NCI-H2107 (cell line): ENCODE results near the gene FBXL20.
"Not testable (repeated sequence)": the region's sequence is repeated elsewhere in the genome, so short reads cannot be mapped to it uniquely, and the experiment has no call there.

Source experiments
- DNase-seq: peaks from one replicate; lab custom pipeline; 2025; lab: John Stamatoyannopoulos, UW

The FBXL20 gene

DNA sequence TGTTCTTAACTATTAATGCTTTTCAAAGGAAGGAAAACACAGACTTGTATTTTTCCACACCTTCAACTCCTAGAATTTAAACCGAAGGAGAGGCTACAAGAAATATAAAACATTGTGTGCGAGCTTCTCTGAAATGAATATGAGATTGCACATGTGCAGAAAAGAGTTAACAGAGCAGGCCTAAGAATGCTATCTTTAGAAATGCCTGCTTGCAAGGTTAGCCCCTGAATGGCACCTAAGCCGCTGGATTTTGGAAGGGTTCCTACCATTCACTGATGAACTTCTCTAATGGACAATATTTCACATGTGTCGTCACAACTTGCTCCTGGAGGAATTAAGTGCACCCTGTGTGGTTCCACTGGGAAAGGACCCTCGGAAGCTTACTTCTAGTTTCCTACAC is 69.3 kb downstream of the FBXL20 start:
- no peak for DNase-seq

DNA sequence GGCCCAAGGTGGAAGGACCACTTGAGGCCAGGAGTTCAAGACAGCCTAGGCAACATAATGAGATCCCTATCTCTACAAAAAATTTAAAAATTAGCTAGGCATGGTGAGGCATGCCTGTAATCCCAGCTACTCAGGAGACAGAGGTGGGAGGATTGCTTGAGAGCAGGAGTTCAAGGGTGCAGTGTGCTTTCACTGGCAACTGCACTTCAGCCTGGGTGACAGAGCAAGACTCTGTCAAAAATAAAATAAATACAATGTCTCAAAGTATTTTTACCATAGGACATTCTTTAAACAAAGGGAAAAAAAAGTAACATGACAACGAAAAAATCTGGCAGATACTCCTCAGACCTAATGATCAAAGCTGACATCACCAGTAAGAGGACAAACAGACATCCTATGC is 72.6 kb downstream of the FBXL20 start:
- no peak for DNase-seq

DNA sequence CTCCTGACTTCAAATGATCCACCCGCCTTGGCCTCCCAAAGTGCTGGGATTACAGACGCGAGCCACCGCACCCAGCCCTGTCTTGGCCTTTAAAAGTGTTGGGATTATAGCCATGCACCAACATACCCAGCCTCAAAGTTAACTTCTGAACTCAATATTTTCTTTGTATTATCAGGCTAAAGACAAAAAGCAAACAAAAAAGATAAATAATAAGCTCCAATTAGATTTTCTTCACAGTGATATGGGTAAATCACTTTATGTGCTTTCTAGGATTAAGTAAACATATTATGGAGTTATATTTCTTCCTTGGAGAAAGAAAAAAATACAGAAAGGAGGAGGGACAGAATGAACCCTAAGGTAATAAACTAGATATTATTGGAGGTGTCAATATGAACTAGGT is 74.3 kb downstream of the FBXL20 start:
- no peak for DNase-seq

DNA sequence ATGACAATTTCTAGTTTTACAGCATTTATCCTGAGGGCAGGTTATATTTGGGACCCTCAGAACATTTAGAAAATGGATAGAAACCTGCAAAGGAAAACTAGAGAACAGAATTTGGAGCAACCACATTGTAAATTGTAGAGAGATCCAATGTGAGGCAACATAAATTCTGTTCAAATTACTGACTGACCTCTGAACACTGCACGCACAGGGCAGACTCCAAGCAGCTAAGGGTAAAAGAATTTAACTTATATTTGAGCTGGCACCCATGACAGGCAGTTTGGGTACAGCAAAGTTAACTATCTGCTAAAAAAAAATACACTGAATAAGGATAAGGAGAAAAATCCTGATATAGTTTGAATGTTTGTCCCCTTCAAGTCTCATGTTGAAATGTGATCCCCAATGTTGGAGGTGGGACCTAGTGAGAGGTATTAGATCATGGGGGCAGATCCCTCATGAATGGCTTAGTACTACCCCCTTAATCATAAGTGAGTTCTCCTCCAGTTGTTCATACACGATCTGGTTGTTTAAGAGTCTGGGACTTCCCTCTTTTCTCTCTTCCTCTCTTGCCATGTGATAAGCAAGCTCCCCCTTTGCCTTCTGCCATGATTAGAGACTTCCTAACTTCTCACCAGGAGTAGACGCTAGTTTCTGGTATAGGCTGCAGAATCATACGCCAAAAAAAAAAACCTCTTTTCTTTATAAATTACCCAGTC is 75.7 kb downstream of the FBXL20 start:
- no peak for DNase-seq

DNA sequence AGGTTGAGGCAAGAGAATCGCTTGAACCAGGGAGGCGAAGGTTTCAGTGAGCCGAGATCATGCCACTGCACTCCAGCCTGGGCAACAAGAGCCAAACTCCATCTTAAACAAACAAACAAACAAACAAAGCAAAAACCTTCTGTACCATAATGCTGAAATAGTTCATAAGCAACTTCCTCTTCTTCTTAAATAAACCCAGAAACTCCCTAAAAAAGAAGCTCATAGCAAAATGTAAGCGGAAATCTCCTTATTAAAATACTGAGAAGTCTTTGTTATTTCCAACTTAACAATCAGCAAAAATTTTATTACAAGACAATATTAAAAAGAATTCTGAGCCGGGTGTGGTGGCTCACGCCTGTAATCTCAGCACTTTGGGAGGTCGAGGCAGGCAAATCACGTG is 82.8 kb downstream of the FBXL20 start:
- DNase-seq, result no peak

DNA sequence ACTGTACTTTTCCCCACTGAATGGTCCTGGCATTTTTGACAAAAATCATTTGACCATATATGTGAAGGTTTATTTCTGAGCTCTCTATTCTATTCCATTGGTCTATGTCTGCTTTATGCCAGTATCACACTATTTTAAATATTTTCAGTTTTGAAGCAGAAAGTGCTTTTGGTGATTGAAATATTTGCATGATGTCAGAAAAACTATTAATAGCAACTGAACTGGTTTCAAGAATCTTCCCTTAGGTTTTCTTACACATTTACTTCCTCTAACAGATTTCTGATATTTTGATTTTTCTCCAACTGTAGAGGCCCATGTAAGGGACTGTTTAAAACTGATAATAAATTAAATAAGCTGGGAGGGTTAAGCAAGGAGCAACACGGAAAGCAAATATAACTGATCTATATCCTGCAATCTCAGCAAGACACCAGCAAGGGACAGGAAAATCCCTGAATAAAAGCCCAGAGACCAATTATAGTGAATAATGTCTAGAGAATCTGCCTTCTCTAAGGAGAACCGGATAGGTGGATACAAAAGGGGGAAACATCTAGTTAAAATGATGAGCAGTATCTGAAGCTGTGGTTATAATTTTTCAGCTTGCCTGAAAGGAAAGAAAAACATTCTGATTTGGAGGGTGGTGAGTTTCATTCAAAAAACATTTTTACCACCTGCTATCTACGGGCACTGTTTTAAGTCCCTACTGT is 94.8 kb downstream of the FBXL20 start:
- DNase-seq, result no peak

DNA sequence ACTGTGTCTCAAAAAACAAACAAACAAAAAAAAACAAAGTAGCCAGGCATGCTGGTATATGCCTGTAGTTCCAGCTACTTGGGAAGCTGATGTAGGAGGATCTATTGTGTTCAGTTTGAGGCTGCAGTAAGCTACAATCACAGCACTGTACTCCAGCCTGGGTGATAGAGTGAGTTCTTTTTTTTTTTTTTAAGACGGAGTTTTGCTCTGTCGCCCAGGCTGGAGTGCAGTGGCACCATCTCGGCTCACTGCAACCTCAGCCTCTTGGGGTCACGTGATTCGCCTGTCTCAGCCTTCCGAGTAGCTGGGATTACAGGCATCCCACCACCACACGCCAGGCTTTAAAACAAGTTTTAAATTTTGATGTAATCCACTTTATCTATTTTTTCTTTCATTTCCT is 95.4 kb downstream of the FBXL20 start:
- no peak for DNase-seq

DNA sequence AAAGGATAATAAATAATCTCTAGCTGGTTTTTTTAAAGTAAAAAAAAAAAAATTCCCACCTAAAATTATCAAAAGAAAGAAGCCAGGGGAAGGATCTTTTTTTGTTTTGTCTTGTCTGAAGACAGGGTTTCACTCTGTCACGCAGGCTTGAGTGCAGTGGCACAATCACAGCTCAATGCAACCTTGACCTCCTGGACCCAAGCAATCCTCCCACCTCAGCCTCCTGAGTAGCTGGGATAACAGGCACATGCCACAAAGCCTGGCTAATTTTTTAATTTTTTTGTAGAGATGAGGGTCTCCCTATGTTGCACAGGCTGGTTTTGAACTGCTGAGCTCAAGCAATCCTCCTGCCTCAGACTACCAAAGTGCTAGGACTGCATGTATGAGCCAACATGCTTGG is 97.2 kb downstream of the FBXL20 start:
- DNase-seq, result no peak

DNA sequence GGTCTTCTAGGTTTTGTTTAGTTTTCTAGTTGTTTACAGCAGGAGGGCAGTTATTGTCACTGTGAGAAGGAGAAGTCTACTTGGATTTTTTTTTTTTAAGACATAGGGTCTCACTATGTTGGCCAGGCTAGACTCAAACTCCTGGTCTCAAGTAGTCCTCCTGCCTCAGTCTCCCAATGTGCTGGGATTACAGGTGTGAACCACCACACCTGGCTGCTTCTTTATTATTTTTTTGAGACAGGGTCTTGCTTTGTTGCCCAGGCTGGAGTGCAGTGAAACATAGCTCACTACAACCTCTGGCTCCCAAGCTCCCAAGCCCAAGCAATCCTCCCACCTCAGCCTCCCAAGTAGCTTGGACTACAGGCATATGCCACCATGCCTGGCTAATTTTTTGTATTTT is 107.4 kb downstream of the FBXL20 start:
- no peak for DNase-seq

DNA sequence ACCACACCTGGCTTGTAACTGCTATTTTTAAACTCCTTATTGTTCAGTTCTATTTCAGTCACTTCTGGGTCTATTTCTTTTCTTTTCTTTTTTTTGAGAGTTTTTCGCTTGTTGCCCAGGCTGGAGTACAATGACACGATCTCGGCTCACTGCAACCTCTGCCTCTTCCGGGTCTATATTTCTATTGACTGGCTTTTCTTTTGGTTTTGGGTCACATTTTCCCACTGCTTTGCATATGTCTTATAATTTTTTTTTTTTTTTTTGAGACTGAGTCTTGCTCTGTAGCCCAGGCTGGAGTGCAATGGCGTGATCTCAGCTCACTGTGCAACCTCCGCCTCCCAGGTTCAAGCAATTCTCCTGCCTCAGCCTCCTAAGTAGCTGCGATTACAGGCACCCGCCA is 108.9 kb downstream of the FBXL20 start:
- DNase-seq, result not testable (repeated sequence)

DNA sequence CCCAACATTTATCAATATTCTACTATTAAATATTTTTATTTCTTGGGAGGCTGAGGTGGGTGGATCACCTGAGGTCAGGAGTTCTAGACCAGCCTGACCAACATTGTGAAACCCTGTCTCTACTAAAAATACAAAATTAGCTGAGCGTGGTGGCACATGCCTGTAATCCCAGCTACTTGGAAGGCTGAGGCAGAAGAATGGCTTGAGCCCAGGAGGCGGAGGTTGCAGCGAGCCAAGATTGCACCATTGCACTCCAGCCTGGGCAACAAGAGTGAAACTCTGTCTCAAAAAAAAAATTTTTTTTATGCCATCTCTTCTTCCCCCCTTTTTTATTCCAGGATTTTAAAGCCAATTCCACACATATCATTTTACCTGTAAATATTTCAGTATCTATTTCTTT is 114.9 kb downstream of the FBXL20 start:
- DNase-seq, result not testable (repeated sequence)

DNA sequence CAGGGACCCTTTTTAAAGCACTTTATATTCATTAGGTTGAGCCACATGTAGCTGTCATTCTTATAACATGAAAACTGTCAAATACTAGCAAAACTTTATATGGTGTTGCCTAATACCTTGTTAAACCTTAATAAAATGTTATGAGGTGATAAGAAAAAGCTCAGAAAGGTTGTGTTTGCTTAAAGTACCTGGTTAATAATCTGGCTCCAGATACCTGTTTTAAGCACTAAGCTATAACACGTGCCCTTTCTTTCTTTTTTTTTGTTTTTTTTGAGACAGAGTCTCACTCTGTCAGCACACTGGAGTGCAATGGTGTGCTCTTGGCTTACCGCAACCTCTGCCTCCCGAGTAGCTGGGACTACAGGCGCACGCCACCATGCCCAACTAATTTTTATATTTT is 116.7 kb downstream of the FBXL20 start:
- DNase-seq, result no peak

DNA sequence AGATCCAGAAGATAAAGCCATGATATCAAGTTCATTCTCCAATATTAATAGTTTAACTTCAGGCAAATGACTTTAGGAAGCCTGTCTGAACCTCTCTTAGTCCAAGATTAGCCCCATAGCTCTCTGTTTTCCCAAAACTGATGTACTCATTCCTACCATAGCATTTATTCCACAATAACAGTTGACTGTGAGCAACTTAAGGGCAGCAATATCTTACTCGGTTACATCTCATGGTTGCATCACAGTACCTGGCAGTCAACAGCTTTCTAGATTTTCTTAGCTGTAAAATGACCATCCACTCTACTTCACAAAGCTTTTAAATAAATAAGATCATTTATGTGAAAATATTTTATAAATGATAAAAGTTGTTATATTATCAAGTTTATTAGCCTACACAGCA is 117.5 kb downstream of the FBXL20 start:
- DNase-seq, result no peak

DNA sequence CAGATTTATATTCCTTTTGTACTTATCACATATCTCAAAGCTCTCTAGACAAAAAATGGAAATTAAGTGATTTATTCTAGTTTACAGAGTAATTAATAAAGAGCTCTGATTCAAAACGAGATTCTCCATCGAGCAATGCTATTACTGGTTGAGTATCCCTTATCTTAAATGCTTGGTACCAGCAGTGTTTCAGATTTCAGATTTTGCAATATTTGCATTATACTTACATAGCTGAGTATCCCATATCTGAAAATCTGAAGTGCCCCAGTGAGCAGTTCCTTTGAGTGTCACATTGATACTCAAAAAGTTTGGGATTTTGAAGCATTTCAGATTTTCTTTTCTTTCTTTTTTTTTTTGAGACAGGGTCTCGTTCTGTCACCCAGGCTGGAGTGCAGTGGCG is 118.3 kb downstream of the FBXL20 start:
- no peak for DNase-seq

DNA sequence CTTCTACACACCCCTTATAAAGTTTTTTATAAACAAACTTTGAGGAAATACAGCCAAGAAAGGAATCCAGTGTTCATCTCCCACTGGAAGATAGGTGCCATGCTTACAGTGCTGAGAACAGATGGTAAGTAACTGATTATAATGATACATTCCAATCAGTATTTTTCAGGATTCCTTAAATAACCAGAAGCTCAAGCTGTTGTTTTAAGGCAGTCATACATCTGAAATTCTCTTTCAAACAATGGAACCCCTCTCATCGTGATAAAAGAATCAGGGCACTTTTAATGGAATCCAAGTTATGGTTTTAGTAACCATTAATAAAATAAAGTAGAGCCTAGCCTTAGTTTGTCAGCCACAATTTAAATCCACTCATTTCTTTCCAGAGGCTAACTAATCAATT is 119.6 kb downstream of the FBXL20 start:
- no peak for DNase-seq

DNA sequence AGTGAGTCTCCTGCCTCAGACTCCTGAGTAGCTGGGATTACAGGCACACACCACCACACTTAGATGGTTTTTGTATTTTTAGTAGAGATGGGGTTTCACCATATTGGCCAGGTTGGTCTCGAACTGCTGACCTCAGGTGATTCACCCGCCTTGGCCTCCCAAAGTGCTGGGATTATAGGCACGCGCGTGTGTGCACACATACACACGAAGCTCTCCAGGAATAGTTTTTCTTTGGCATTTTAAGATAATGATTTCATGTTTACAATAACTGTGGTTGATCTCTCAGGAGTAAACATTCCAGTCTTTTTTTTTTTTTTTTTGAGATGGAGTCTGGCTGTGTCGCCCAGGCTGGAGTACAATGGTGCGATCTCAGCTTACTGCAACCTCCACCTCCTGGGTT is 123.2 kb downstream of the FBXL20 start:
- not testable (repeated sequence) for DNase-seq

DNA sequence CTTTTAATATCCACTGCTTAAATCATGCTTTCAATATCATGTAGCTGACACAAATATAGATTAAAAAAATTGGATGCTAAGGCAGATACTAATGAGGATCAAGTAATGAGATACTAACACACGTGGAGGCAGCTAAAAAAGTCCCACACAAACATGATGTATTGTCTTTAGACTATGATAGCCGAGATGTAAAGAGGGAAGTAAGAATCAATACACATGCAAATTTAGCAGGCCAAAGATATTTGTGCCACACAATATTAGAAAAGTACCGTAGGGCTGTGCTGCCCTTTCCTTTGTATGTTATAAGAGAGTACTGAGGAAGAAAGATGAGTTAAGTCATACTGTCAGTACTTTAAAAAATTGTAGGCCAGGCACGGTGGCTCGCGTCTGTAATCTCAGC is 124.3 kb downstream of the FBXL20 start:
- DNase-seq, result no peak

DNA sequence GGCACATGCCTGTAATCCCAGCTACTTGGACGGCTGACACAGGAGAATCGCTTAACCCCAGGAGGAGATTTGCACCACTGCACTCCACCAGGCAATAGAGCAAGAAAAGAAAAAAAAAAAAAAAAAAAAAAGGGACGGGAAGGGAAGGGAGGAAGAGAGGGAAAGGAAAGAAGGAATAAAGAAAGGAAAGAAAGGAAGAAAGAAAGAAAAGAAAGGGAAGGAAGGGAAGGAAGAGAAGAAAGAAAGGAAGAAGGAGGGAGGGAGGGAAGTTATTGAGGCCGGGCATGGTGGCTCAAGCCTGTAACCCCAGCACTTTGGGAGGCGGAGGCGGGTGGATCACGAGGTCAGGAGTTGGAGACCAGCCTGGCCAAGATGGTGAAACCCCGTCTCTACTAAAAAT is 125.3 kb downstream of the FBXL20 start:
- DNase-seq, result no peak

DNA sequence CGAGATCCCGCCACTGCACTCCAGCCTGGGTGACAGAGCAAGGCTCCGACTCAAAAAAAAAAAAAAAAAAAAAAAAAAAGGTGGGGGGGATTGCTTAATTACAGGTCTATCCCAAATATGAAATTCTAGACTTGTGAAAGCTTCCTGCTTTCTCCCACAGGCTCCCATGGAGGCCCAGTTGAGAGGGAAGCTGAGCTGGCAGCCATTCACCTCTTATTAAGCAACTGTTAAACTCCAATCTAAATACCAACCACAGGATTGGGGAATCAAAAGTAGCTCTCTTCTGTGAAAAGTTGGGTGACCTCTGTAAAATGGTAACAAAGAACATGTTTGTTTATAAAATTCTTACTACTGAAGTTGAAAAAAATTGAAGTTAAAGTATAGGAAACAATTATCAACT is 129.9 kb downstream of the FBXL20 start:
- no peak for DNase-seq

DNA sequence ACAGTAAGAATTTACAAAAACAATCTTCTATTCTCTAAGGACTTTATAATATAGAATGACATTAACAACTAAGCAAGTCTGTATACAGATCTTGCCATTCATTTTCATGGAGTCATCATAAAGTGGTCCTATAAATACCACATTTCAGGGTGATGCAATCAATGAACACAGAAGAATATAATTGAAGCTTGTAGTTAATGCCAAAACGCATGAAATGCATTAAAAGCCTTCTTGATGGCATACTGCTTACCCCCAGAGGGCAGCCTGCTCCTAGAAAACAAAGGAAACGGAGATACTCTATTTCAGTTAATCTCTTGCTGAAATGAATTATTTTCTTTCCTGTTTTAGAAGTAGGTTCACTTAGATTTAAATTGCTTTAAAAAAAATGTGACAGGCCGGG is 130.5 kb downstream of the FBXL20 start:
- DNase-seq, result no peak

DNA sequence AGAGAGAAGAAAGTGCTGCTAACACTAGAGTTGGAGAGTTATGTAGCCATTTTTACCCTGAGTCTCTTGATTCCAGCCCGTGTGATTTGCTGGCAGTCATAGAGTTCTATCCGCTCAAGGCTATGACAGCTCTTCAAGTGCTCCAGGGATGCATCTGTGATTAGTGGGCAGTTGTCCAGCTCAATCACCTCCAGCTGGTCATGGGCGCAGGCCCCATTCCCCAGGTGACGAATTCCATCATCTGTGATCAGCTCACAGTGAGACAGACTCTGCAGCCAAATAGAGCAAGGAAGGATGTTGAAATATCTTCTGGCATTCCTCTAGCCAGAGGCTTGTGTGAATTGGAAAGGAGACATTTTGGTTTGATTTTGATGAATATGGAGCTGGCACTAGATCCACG is 137.3 kb downstream of the FBXL20 start:
- DNase-seq, result no peak

DNA sequence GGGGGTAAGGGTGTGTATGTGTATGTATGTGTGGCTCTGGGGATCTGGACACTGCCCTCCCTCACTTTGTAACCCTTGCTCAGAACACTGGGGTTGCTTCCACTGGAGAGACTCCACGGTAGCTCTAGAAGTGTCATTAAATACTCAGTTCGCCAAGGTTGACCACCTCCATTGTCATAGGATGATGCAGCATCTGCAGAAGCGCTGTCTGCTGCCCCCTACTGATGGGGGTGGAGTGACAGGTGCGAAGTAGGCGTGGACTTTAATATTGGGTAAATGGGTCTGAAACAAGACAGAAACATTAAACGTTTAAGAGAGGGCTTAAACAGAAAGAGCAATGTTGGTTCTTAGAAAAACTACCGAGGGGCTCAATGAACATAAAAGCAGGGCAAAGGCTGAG is 140.1 kb downstream of the FBXL20 start:
- DNase-seq, result no peak

DNA sequence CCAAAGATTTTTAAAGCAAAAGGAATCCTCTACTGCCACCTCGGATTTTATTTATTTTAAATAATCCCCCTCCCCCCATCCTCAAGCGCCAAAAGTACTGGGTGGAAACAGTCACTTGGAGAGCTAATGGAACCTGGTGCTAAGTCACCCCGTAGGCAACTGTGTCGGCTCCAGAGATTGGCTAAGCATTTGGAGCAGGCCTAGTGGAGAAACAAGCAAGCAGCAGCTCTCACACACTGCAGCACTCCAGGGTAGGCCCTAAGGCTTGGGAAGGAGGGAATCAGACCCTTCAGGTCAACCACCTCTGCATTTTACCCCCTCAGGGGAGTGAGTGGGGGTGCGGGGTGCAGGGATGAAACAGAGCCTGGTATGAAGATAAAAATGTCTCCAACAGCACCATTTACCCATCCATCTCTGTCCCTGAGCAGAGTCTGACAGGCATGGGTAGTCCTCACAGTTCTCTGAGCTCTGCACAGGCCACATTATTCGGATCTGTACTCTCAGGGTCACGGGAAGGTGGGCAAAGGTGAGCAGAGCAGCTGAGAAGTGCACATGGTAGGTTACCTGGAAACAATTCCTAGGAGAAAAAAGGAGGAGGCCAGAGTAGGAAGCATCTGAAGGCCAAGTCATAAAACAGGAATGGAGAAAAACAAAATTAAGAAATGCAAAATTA is 148.5 kb downstream of the FBXL20 start:
- no peak for DNase-seq
